ENCODE measurements around the gene CFDP1. TPM values are rescaled to one million over a fixed set of nuclear protein-coding genes. Genes with fewer than 3 reads are reported as not detected.

CFDP1 gene
- total RNA-seq, 1 experiment from 2014 or later, result 32.1 TPM

DNA sequence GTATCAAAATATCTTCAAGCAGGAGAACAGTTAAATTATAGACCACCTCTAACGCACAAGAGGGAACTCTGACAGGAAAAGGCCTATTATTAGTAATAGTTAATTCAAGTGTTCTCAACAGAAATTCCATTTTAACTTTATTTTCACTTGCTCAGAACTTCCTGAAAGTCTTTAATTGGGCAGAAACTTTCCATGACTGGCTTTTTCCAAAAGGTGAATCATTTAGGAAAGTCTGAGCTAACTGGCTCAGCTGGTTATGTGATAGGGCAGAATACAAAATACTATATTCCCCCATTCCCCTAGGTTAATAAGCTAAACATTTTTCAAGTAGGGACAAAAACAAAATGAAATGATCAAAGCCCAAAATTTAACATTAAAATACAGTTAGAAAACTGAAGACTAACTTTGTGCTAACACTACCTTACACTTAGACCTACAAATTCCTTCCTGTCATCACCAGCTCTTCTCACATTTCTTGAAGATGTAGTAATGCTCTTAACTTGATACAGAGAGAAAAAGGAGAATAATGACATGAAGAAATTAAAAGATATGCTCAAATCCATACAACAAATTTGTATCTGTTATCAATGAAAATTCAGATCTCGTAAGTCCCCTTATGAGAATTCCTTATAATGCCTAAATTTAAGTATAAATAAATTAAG, 31.0 kb downstream of the CFDP1 start:
- POLR2A ChIA-PET (ENCODE audit: unreplicated experiment), result interaction anchor here (0.6 kb wide), 1 partner anchor 203 kb away, joined by 4 read pairs; no protein-coding TSS in a partner anchor

GRCh38 chr16:75401691-75402090, 31.6 kb downstream of the CFDP1 start:
- CTCF ChIA-PET, result interaction anchor here (0.5 to 1.0 kb wide), 3 partner anchors 168 to 264 kb away, joined by 5 to 13 read pairs (median 5); no protein-coding TSS in a partner anchor
- BruUV-seq (replicated peaks), result no TSS peak
- H3K4me1 ChIP-seq (ENCODE audit: insufficient read depth, low read length), result peaks cover 11% of the 10 kb centered on the region; the same call in 1 of the 2 replicates

More for the DNA sequence above, 31.0 kb downstream of the CFDP1 start:
- DNase-seq, result peak; percentile 51
- BruUV-seq (replicated peaks), result no TSS peak
- peak overlapping the region; percentile 52 for H3K27ac ChIP-seq (ENCODE audit: low read length)
- no peak for TF ChIP-seq EZH2 (IDR thresholded peaks at IDR 0.05; ENCODE audit: low read length, unreplicated experiment)
- TF ChIP-seq EZH2phosphoT487 (IDR thresholded peaks at IDR 0.05; ENCODE audit: borderline replicate concordance, low read length), result no peak
- TF ChIP-seq, protein P1, sequence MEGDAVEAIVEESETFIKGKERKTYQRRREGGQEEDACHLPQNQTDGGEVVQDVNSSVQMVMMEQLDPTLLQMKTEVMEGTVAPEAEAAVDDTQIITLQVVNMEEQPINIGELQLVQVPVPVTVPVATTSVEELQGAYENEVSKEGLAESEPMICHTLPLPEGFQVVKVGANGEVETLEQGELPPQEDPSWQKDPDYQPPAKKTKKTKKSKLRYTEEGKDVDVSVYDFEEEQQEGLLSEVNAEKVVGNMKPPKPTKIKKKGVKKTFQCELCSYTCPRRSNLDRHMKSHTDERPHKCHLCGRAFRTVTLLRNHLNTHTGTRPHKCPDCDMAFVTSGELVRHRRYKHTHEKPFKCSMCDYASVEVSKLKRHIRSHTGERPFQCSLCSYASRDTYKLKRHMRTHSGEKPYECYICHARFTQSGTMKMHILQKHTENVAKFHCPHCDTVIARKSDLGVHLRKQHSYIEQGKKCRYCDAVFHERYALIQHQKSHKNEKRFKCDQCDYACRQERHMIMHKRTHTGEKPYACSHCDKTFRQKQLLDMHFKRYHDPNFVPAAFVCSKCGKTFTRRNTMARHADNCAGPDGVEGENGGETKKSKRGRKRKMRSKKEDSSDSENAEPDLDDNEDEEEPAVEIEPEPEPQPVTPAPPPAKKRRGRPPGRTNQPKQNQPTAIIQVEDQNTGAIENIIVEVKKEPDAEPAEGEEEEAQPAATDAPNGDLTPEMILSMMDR (conservative IDR thresholded peaks at IDR 0.05; ENCODE audit: low read depth, low read length), result no peak
- no peaks in the 10 kb centered on the region for H4K20me1 ChIP-seq (ENCODE audit: low read length)
- H3K4me3 ChIP-seq (ENCODE audit: low read length), result no peak overlapping the region
- no peaks in the 10 kb centered on the region for H3F3A ChIP-seq (ENCODE audit: low read length, unreplicated experiment)
- H2AFZ ChIP-seq (ENCODE audit: low read length), result no peak overlapping the region
- ATAC-seq, result no peak
- H3K27me3 ChIP-seq (ENCODE audit: low read length), result no peaks in the 10 kb centered on the region
- H3K4me1 ChIP-seq (ENCODE audit: insufficient read depth, low read length), result peaks cover 11% of the 10 kb centered on the region; the same call in 1 of the 2 replicates
- CTCF ChIA-PET, result interaction anchor here (0.6 to 1.0 kb wide), 4 partner anchors 115 to 203 kb away, joined by 5 to 9 read pairs (median 5); no protein-coding TSS in a partner anchor
- intact Hi-C loops (cut with micrococcal nuclease), result no loop called here
- peak overlapping the region; percentile 18; the same call in 1 of the 2 replicates for H3K4me2 ChIP-seq (ENCODE audit: low read length)
- no peaks in the 10 kb centered on the region for H3K9me3 ChIP-seq (ENCODE audit: low read length)
- no peaks in the 10 kb centered on the region for H3K79me2 ChIP-seq (ENCODE audit: low read length)
- H3K9me2 ChIP-seq (replicated peaks; ENCODE audit: low read length), result no peaks in the 10 kb centered on the region
- peak overlapping the region; percentile 1; the same call in 1 of the 2 replicates for H3K9ac ChIP-seq (ENCODE audit: low read length)
- H3K36me3 ChIP-seq (ENCODE audit: low read depth, low read length), result 0 out of 2 replicates have a peak, but pooled peaks cover 3% of the 10 kb centered on the region

More at GRCh38 chr16:75401691-75402090, 31.6 kb downstream of the CFDP1 start:
- no peak overlapping the region for H3K4me2 ChIP-seq (ENCODE audit: low read length)
- peak overlapping the region; percentile 23 for H3K27ac ChIP-seq (ENCODE audit: low read length)
- no peak overlapping the region for H3K4me3 ChIP-seq (ENCODE audit: low read length)
- H3K9me3 ChIP-seq (ENCODE audit: low read length), result no peaks in the 10 kb centered on the region
- H2AFZ ChIP-seq (ENCODE audit: low read length), result no peak overlapping the region
- TF ChIP-seq, protein P1 (conservative IDR thresholded peaks at IDR 0.05; ENCODE audit: low read depth, low read length), result no peak
- no peak for TF ChIP-seq EZH2phosphoT487 (IDR thresholded peaks at IDR 0.05; ENCODE audit: borderline replicate concordance, low read length)
- TF ChIP-seq EZH2 (IDR thresholded peaks at IDR 0.05; ENCODE audit: low read length, unreplicated experiment), result no peak
- H3K9ac ChIP-seq (ENCODE audit: low read length), result no peak overlapping the region
- H3K36me3 ChIP-seq (ENCODE audit: low read depth, low read length), result no peaks in the 10 kb centered on the region
- no peaks in the 10 kb centered on the region for H3F3A ChIP-seq (ENCODE audit: low read length, unreplicated experiment)
- H3K9me2 ChIP-seq (replicated peaks; ENCODE audit: low read length), result no peaks in the 10 kb centered on the region
- no peaks in the 10 kb centered on the region for H4K20me1 ChIP-seq (ENCODE audit: low read length)
- no peaks in the 10 kb centered on the region for H3K27me3 ChIP-seq (ENCODE audit: low read length)
- ATAC-seq, result no peak
- H3K79me2 ChIP-seq (ENCODE audit: low read length), result no peaks in the 10 kb centered on the region
- DNase-seq, result no peak
- intact Hi-C loops (cut with micrococcal nuclease), result no loop called here
- POLR2A ChIA-PET (ENCODE audit: unreplicated experiment), result no interaction called here

Measured in PC-3 (cell line).